ENCODE results near the gene LEUTX. TPM values are rescaled to one million over a fixed set of nuclear protein-coding genes. Genes with fewer than 3 reads are reported as not detected.
"Not testable (repeated sequence)": the region's sequence is repeated elsewhere in the genome, so short reads cannot be mapped to it uniquely, and the experiment has no call there.

Gene LEUTX
- polyA plus RNA-seq (2012; ENCODE audit: insufficient read depth, insufficient read length): not detected

- DNase-seq (ENCODE audit: low read depth, low spot score): no peak
- no peak within 1 kb of the TSS for H3K4me3 ChIP-seq (ENCODE audit: low read length)
These were observed at the start of gene LEUTX for GRCh38 chr19:39778763-39779162. LEUTX (plus strand) TSS chr19:39778854; CDS start chr19:39778921, 67 bp downstream.

- H3K4me3 ChIP-seq (ENCODE audit: low read length): no peak overlapping the region
- DNase-seq (ENCODE audit: low read depth, low spot score): no peak
These were observed 49.1 kb upstream of the LEUTX start for GRCh38 chr19:39729594-39729993.

GRCh38 chr19:39731685-39732084 lies 47.0 kb upstream of the LEUTX start:
- no peak overlapping the region for H3K4me3 ChIP-seq (ENCODE audit: low read length)
- DNase-seq (ENCODE audit: low read depth, low spot score): no peak

- no peak for DNase-seq (ENCODE audit: low read depth, low spot score)
- H3K4me3 ChIP-seq (ENCODE audit: low read length): no peak overlapping the region
These were observed 44.8 kb upstream of the LEUTX start for GRCh38 chr19:39733841-39734240.

- no peak for DNase-seq (ENCODE audit: low read depth, low spot score)
- H3K4me3 ChIP-seq (ENCODE audit: low read length): no peak overlapping the region
These were observed 43.0 kb upstream of the LEUTX start for GRCh38 chr19:39735688-39736087.

GRCh38 chr19:39736088-39736487 lies 42.6 kb upstream of the LEUTX start:
- no peak overlapping the region for H3K4me3 ChIP-seq (ENCODE audit: low read length)
- DNase-seq (ENCODE audit: low read depth, low spot score): no peak

- H3K4me3 ChIP-seq (ENCODE audit: low read length): no peak overlapping the region
- no peak for DNase-seq (ENCODE audit: low read depth, low spot score)
These were observed 41.3 kb upstream of the LEUTX start for GRCh38 chr19:39737351-39737750.

GRCh38 chr19:39737891-39738290 lies 40.8 kb upstream of the LEUTX start, which contains the start of gene CLC:
CLC (minus strand) TSS chr19:39738029; CDS start chr19:39737952, 77 bp downstream.
- no peak within 1 kb of the TSS for H3K4me3 ChIP-seq (ENCODE audit: low read length)
- DNase-seq (ENCODE audit: low read depth, low spot score): no peak

- no peak overlapping the region for H3K4me3 ChIP-seq (ENCODE audit: low read length)
- DNase-seq (ENCODE audit: low read depth, low spot score): no peak
These were observed 39.8 kb upstream of the LEUTX start for GRCh38 chr19:39738814-39739213.

- no peak for DNase-seq (ENCODE audit: low read depth, low spot score)
These were observed 38.3 kb upstream of the LEUTX start for GRCh38 chr19:39740395-39740794.

GRCh38 chr19:39745643-39746042 lies 33.0 kb upstream of the LEUTX start:
- DNase-seq (ENCODE audit: low read depth, low spot score): no peak
- no peak overlapping the region for H3K4me3 ChIP-seq (ENCODE audit: low read length)

More at GRCh38 chr19:39740395-39740794, 38.3 kb upstream of the LEUTX start:
- H3K4me3 ChIP-seq (ENCODE audit: low read length): no peak overlapping the region

- H3K4me3 ChIP-seq (ENCODE audit: low read length): no peak overlapping the region
These were observed 31.7 kb upstream of the LEUTX start for GRCh38 chr19:39746836-39747529.

GRCh38 chr19:39749981-39750380 lies 28.7 kb upstream of the LEUTX start:
- no peak overlapping the region for H3K4me3 ChIP-seq (ENCODE audit: low read length)
- DNase-seq (ENCODE audit: low read depth, low spot score): no peak

More at GRCh38 chr19:39746836-39747529, 31.7 kb upstream of the LEUTX start:
- no peak for DNase-seq (ENCODE audit: low read depth, low spot score)

- H3K4me3 ChIP-seq (ENCODE audit: low read length): no peak overlapping the region
- no peak for DNase-seq (ENCODE audit: low read depth, low spot score)
These were observed 26.3 kb upstream of the LEUTX start for GRCh38 chr19:39752390-39752789.

GRCh38 chr19:39752795-39753194 lies 25.9 kb upstream of the LEUTX start:
- H3K4me3 ChIP-seq (ENCODE audit: low read length): no peak overlapping the region
- DNase-seq (ENCODE audit: low read depth, low spot score): no peak

GRCh38 chr19:39754544-39754943 lies 24.1 kb upstream of the LEUTX start:
- no peak overlapping the region for H3K4me3 ChIP-seq (ENCODE audit: low read length)
- no peak for DNase-seq (ENCODE audit: low read depth, low spot score)

GRCh38 chr19:39754971-39755370 lies 23.7 kb upstream of the LEUTX start:
- DNase-seq (ENCODE audit: low read depth, low spot score): no peak
- H3K4me3 ChIP-seq (ENCODE audit: low read length): no peak overlapping the region

- no peak overlapping the region for H3K4me3 ChIP-seq (ENCODE audit: low read length)
- no peak for DNase-seq (ENCODE audit: low read depth, low spot score)
These were observed 19.0 kb upstream of the LEUTX start for GRCh38 chr19:39759457-39760184.

GRCh38 chr19:39761851-39762250 lies 16.8 kb upstream of the LEUTX start:
- DNase-seq (ENCODE audit: low read depth, low spot score); H3K4me3 ChIP-seq (ENCODE audit: low read length): not testable (repeated sequence)
